PC-3 (cell line): ENCODE data around the gene KIAA2012. TPM values are rescaled to one million over a fixed set of nuclear protein-coding genes. Genes with fewer than 3 reads are reported as not detected.
A peak's percentile ranks its signal among the peaks of the same experiment; 100 is the strongest.
"Not testable (repeated sequence)": the region's sequence is repeated elsewhere in the genome, so short reads cannot be mapped to it uniquely, and the experiment has no call there.

Source experiments
- ATAC-seq: fragments of 200-7000 bp; cut with Tn5 transposase; 2 replicates; pipeline ENCODE4 v1.9.1; 2020; ENCODE audit warnings: mild to moderate bottlenecking, moderate library complexity
- BruUV-seq: library from RNA; stranded (reverse); fragments of 400-500 nt; replicated peaks from 2 replicates; lab custom pipeline; 2021; lab: Mats Ljungman, UMichigan
- CTCF ChIA-PET: fragments of 300-600 bp; sonication (Branson Sonifier 250); formaldehyde crosslinking; loops from one replicate; lab custom pipeline; 2022; ENCODE audit warnings: antibody characterized with exemption; lab: Charles Lee
- POLR2A ChIA-PET: fragments of 300-600 bp; sonication (Branson Sonifier 250); formaldehyde crosslinking; loops from one replicate; lab custom pipeline; 2022; ENCODE audit warnings: antibody characterized with exemption; ENCODE audit not compliant: unreplicated experiment; lab: Charles Lee
- DNase-seq: peaks from one replicate; pipeline ENCODE4 v3.0.0-alpha.2; 2015
- H2AFZ ChIP-seq: fragments of 300-600 bp; sonication (generic); 2 replicates; pipeline ENCODE4 v1.6.0; 2016; ENCODE audit warnings: antibody characterized with exemption, low read length
- H3F3A ChIP-seq: fragments of 300-600 bp; sonication (generic); one replicate; pipeline ENCODE4 v1.6.0; 2017; ENCODE audit warnings: antibody characterized with exemption, low read length, control low read depth, mild to moderate bottlenecking; ENCODE audit not compliant: unreplicated experiment
- H3K27ac ChIP-seq: fragments of 300-600 bp; sonication (generic); 2 replicates; pipeline ENCODE4 v1.5.1; 2016; ENCODE audit warnings: mild to moderate bottlenecking, low read length
- H3K27me3 ChIP-seq: fragments of 300-600 bp; sonication (generic); 2 replicates; pipeline ENCODE4 v1.6.1; 2016; ENCODE audit warnings: low read length, mixed read lengths
- H3K36me3 ChIP-seq: fragments of 300-600 bp; sonication (generic); 2 replicates; pipeline ENCODE4 v1.6.1; 2016; ENCODE audit warnings: low read depth, mixed run types, low read length, mixed read lengths
- H3K4me1 ChIP-seq: fragments of 300-600 bp; sonication (generic); 2 replicates; pipeline ENCODE4 v1.5.1; 2016; ENCODE audit warnings: low read length; ENCODE audit not compliant: insufficient read depth
- H3K4me2 ChIP-seq: fragments of 300-600 bp; sonication (generic); 2 replicates; pipeline ENCODE4 v1.6.0; 2016; ENCODE audit warnings: low read length
- H3K4me3 ChIP-seq: fragments of 300-600 bp; sonication (generic); 2 replicates; pipeline ENCODE4 v1.5.1; 2016; ENCODE audit warnings: mild to moderate bottlenecking, low read length, mixed read lengths
- H3K79me2 ChIP-seq: fragments of 300-600 bp; sonication (generic); 2 replicates; pipeline ENCODE4 v1.6.1; 2017; ENCODE audit warnings: low read length, mixed read lengths
- H3K9ac ChIP-seq: fragments of 300-600 bp; sonication (generic); 2 replicates; pipeline ENCODE4 v1.6.0; 2016; ENCODE audit warnings: mild to moderate bottlenecking, low read length
- H3K9me2 ChIP-seq: fragments of 300-600 bp; sonication (generic); replicated peaks from 2 replicates; pipeline ENCODE4 v1.6.1; 2016; ENCODE audit warnings: mixed run types, low read length, mixed read lengths
- H3K9me3 ChIP-seq: fragments of 300-600 bp; sonication (generic); 2 replicates; pipeline ENCODE4 v1.6.1; 2016; ENCODE audit warnings: low read length, mixed read lengths
- H4K20me1 ChIP-seq: fragments of 300-600 bp; sonication (generic); 2 replicates; pipeline ENCODE4 v1.6.1; 2016; ENCODE audit warnings: low read length, mixed read lengths
- CTCF ChIP-seq: fragments of 300-600 bp; sonication (generic); conservative IDR thresholded peaks from 2 replicates; pipeline ENCODE4 v1.5.1; 2017; ENCODE audit warnings: antibody characterized with exemption, low read depth, mild to moderate bottlenecking, low read length
- EZH2 ChIP-seq: fragments of 300-600 bp; sonication (generic); IDR thresholded peaks from one replicate; pipeline ENCODE4 v1.6.1; 2017; ENCODE audit warnings: antibody characterized with exemption, mild to moderate bottlenecking, low read length; ENCODE audit not compliant: unreplicated experiment
- EZH2phosphoT487 ChIP-seq: fragments of 300-600 bp; sonication (generic); IDR thresholded peaks from 2 replicates; pipeline ENCODE4 v1.6.1; 2018; ENCODE audit warnings: mild to moderate bottlenecking, antibody characterized with exemption, low read length, borderline replicate concordance
- intact Hi-C: fragments of 100-400 bp; cut with micrococcal nuclease; formaldehyde crosslinking; loops from 2 replicates; pipeline ENCODE4 v1.9.0; 2023
- total RNA-seq: library from RNA; depleted of rRNA; stranded (reverse); fragments of >200 nt; gene quantifications from 2 replicates; pipeline ENCODE4 v1.2.3, GENCODE V29; 2014

KIAA2012 gene
- total RNA-seq, 1 experiment from 2014 or later = not detected

- Histone ChIP-seq H3K4me1 (0 out of 2 replicates have a peak, but pooled peaks cover 5% of the 10 kb centered on the region), H3K9ac (no peak overlapping the region), H4K20me1 (no peaks in the 10 kb centered on the region), H3K9me2 (no peaks in the 10 kb centered on the region), H3F3A (no peaks in the 10 kb centered on the region), H2AFZ (no peak overlapping the region), H3K4me3 (no peak overlapping the region), H3K27me3 (no peaks in the 10 kb centered on the region), H3K27ac (no peak overlapping the region), H3K4me2 (no peak overlapping the region), H3K9me3 (no peaks in the 10 kb centered on the region), H3K36me3 (no peaks in the 10 kb centered on the region), H3K79me2 (no peaks in the 10 kb centered on the region)
- intact Hi-C loops = no loop called here
- DNase-seq (no peak), ATAC-seq (no peak)
- TF ChIP-seq CTCF (no peak), EZH2phosphoT487 (no peak), EZH2 (no peak)
- POLR2A ChIA-PET = interaction anchor here (0.6 kb wide), 1 partner anchor 356 kb away, joined by 3 read pairs; no protein-coding TSS in a partner anchor
- CTCF ChIA-PET = no interaction called here
- no TSS peak for BruUV-seq
Measured at GRCh38 chr2:202133909-202134265, 60.8 kb downstream of the KIAA2012 start.

- intact Hi-C loops = no loop called here
- no TSS peak for BruUV-seq
- Histone ChIP-seq H3K9me2 (no peaks in the 10 kb centered on the region), H3K79me2 (no peaks in the 10 kb centered on the region), H3F3A (no peaks in the 10 kb centered on the region), H2AFZ (no peak overlapping the region), H3K27ac (no peak overlapping the region), H3K27me3 (no peaks in the 10 kb centered on the region), H3K36me3 (no peaks in the 10 kb centered on the region), H3K4me3 (no peak overlapping the region), H3K4me1 (0 out of 2 replicates have a peak, but pooled peaks cover 5% of the 10 kb centered on the region), H4K20me1 (no peaks in the 10 kb centered on the region), H3K9me3 (no peaks in the 10 kb centered on the region), H3K4me2 (no peak overlapping the region), H3K9ac (no peak overlapping the region)
- CTCF ChIA-PET = no interaction called here
- peak; percentile 37 for DNase-seq
- POLR2A ChIA-PET = no interaction called here
- no peak for TF ChIP-seq EZH2phosphoT487
- no peak for TF ChIP-seq CTCF
- TF ChIP-seq EZH2 = no peak
- no peak for ATAC-seq
Measured at GRCh38 chr2:202135091-202135874, 62.2 kb downstream of the KIAA2012 start.

- H3K9ac ChIP-seq, H3K79me2 ChIP-seq, DNase-seq, H3K36me3 ChIP-seq, BruUV-seq, ATAC-seq, H3F3A ChIP-seq, H3K4me1 ChIP-seq, H3K27ac ChIP-seq, intact Hi-C loops, H3K9me3 ChIP-seq, POLR2A ChIA-PET, H3K27me3 ChIP-seq, CTCF ChIA-PET, H2AFZ ChIP-seq, H3K4me2 ChIP-seq, H3K4me3 ChIP-seq, H3K9me2 ChIP-seq, H4K20me1 ChIP-seq: not testable (repeated sequence)
Measured at GRCh38 chr2:202136039-202136438, 63.0 kb downstream of the KIAA2012 start.
